DOHH2 (cell line): ENCODE results near the gene PTPRN2.

Experiments
- EZH2phosphoT487 ChIP-seq: fragments of 200-600 bp; sonication (generic); IDR thresholded peaks from 2 replicates; pipeline ENCODE4 v1.6.1; 2017; ENCODE audit warnings: borderline replicate concordance, mild to moderate bottlenecking, antibody characterized with exemption, low read length, moderate library complexity, mixed read lengths
- TF ChIP-seq, protein P1 (sequence below): fragments of 200-600 bp; sonication (generic); IDR thresholded peaks from one replicate; pipeline ENCODE4 v1.5.1; 2014; ENCODE audit warnings: antibody characterized with exemption, mild to moderate bottlenecking, low read depth, low read length; ENCODE audit not compliant: poor library complexity, severe bottlenecking

DNA sequence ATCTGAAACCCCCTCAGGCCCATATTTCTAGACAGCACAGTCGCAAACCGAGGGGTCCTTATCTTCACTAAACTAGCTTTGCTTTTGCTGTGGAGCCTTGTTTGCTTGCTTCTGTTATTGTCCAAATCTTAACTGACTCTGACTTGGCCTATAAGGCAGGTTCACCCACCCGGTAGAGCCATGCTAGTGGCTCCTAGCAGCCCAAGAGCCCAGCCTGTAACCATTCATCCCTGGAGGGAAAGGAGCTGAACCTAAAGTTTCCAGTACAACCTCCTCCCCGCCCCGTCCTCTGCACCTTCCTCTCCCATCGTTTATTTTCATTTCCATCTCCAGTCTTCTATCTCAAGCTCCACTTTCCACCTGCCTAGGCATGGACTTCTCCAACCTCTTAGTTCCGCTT lies 345.7 kb downstream of the PTPRN2 start:
- TF ChIP-seq, protein P1, sequence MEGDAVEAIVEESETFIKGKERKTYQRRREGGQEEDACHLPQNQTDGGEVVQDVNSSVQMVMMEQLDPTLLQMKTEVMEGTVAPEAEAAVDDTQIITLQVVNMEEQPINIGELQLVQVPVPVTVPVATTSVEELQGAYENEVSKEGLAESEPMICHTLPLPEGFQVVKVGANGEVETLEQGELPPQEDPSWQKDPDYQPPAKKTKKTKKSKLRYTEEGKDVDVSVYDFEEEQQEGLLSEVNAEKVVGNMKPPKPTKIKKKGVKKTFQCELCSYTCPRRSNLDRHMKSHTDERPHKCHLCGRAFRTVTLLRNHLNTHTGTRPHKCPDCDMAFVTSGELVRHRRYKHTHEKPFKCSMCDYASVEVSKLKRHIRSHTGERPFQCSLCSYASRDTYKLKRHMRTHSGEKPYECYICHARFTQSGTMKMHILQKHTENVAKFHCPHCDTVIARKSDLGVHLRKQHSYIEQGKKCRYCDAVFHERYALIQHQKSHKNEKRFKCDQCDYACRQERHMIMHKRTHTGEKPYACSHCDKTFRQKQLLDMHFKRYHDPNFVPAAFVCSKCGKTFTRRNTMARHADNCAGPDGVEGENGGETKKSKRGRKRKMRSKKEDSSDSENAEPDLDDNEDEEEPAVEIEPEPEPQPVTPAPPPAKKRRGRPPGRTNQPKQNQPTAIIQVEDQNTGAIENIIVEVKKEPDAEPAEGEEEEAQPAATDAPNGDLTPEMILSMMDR, result no peak
- no peak for TF ChIP-seq EZH2phosphoT487
